ENCODE measurements around the gene STPG4. TPM values are rescaled to one million over a fixed set of nuclear protein-coding genes. Genes with fewer than 3 reads are reported as not detected.

STPG4 gene
- total RNA-seq, 2 experiments from 2014 or later: 0.14 to 0.23 TPM

Other genes with a start within 250 kb of the STPG4 start
- 10 to 100 TPM; 40.5 to 42.0 TPM for gene MCFD2, start 239.5 kb downstream of the STPG4 start, total RNA-seq
- 10 to 100 TPM; 46.5 to 50.1 TPM for gene TTC7A, start 214.1 kb downstream of the STPG4 start, total RNA-seq
- 100 to 1,000 TPM; 379 to 429 TPM for gene CALM2, start 21.2 kb upstream of the STPG4 start, total RNA-seq
- gene EPCAM, start 214.0 kb upstream of the STPG4 start, total RNA-seq: under 1 TPM in 1 of 2 experiments, not detected in 1; 0.27 TPM
- gene MSH2, start 247.8 kb upstream of the STPG4 start, total RNA-seq: 10 to 100 TPM; 61.0 to 65.2 TPM

All from activated CD4-positive, alpha-beta T cell treated with anti-CD3 and anti-CD28 coated beads for 36 hours (primary cell).